HCT116 (cell line): ENCODE measurements around the gene CSF1R. TPM values are rescaled to one million over a fixed set of nuclear protein-coding genes. Genes with fewer than 3 reads are reported as not detected.

Experiments
- ATAC-seq: fragments of 200-7000 bp; cut with Tn5 transposase; 2 replicates; pipeline ENCODE4 v1.9.1; 2020; ENCODE audit warnings: mild to moderate bottlenecking, moderate library complexity
- BruUV-seq: library from RNA; stranded (reverse); fragments of 400-500 nt; replicated peaks from 2 replicates; lab custom pipeline; 2021; lab: Mats Ljungman, UMichigan
- CTCF ChIA-PET: fragments of 300-600 bp; sonication (Branson Sonifier 250); formaldehyde crosslinking; loops from one replicate; lab custom pipeline; 2021; ENCODE audit warnings: antibody characterized with exemption; lab: Charles Lee
- POLR2A ChIA-PET: fragments of 300-600, 350-600 bp; sonication (Branson Sonifier 250); formaldehyde crosslinking; loops from one replicate; lab custom pipeline; 2021; ENCODE audit warnings: antibody characterized with exemption; lab: Charles Lee
- RAD21 ChIA-PET, 2 experiments: fragments of 300-600 bp; sonication (Branson Sonifier 250); formaldehyde crosslinking; loops; one replicate each; lab custom pipeline; 2023; ENCODE audit warnings: low total read pairs in 2 of 2; ENCODE audit not compliant: uncharacterized antibody in 2 of 2, unreplicated experiment in 2 of 2, low non-redundant PET in 1 of 2; lab: Charles Lee
- DNase-seq: peaks from one replicate; pipeline ENCODE4 v3.0.0-alpha.2; 2010; ENCODE audit warnings: low read depth, low spot score
- H2AFZ ChIP-seq: fragments of 200-600 bp; shearing (Covaris generic), sonication (generic); 2 replicates; pipeline ENCODE4 v1.6.1; 2017; ENCODE audit warnings: low read depth, mixed run types, mixed read lengths, antibody characterized with exemption, low read length; ENCODE audit not compliant: poor library complexity, severe bottlenecking
- H3K27ac ChIP-seq: 2 replicates; pipeline ENCODE4 v1.5.1; 2012; ENCODE audit warnings: low read depth, low read length
- H3K27me3 ChIP-seq: fragments of 200-600 bp; sonication (generic); 2 replicates; pipeline ENCODE4 v1.6.1; 2016; ENCODE audit warnings: mixed run types, low read length, mixed read lengths; ENCODE audit not compliant: insufficient read depth
- H3K36me3 ChIP-seq, 2 experiments: fragments of 200-500 bp in 1 of 2; fragments of 200-600 bp in 1 of 2; sonication (Bioruptor generic) in 1 of 2; sonication (generic) in 1 of 2; 2 replicates each; pipeline versions ENCODE4 v1.5.1 to v1.6.1; 2014 to 2016; ENCODE audit warnings: low read length in 2 of 2, inconsistent platforms in 1 of 2, mixed read lengths in 1 of 2, mixed run types in 1 of 2; ENCODE audit not compliant: insufficient read depth in 2 of 2, control insufficient read depth in 1 of 2
- H3K4me1 ChIP-seq, 2 experiments: fragments of 200-600 bp in 1 of 2; sonication (generic) in 1 of 2; 2 replicates each; pipeline versions ENCODE4 v1.5.1 to v1.6.1; 2012 to 2017; ENCODE audit warnings: low read length in 2 of 2, inconsistent platforms in 1 of 2, mild to moderate bottlenecking in 1 of 2, mixed read lengths in 1 of 2, mixed run types in 1 of 2, moderate library complexity in 1 of 2; ENCODE audit not compliant: insufficient read depth in 2 of 2, control insufficient read depth in 1 of 2
- H3K4me2 ChIP-seq: fragments of 200-600 bp; sonication (generic); 2 replicates; pipeline ENCODE4 v1.6.1; 2017; ENCODE audit warnings: mixed run types, low read length, mixed read lengths
- H3K4me3 ChIP-seq, 2 experiments: fragments of 200-600 bp in 1 of 2; sonication (generic) in 1 of 2; replicated peaks in 1 of 2; 2 replicates each; pipeline ENCODE4 v1.5.1; 2011 to 2016; ENCODE audit warnings: low read length in 2 of 2, control low read depth in 1 of 2, low read depth in 1 of 2, mild to moderate bottlenecking in 1 of 2, mixed read lengths in 1 of 2, mixed run types in 1 of 2
- H3K79me2 ChIP-seq: fragments of 200-600 bp; sonication (generic); 2 replicates; pipeline ENCODE4 v1.6.1; 2017; ENCODE audit warnings: mild to moderate bottlenecking, mixed run types, low read length, moderate library complexity, mixed read lengths; ENCODE audit not compliant: insufficient read depth
- H3K9ac ChIP-seq: fragments of 200-600 bp; sonication (generic); 2 replicates; pipeline ENCODE4 v1.6.1; 2016; ENCODE audit warnings: low read length, mixed read lengths
- H3K9me2 ChIP-seq: fragments of 200-600 bp; sonication (generic), shearing (Covaris generic); 2 replicates; pipeline ENCODE4 v1.6.1; 2017; ENCODE audit warnings: mixed run types, mild to moderate bottlenecking, moderate library complexity; ENCODE audit not compliant: insufficient read depth
- H3K9me3 ChIP-seq, 2 experiments: fragments of 200-500 bp in 1 of 2; fragments of 200-600 bp in 1 of 2; sonication (Bioruptor generic) in 1 of 2; sonication (generic) in 1 of 2; 2 replicates each; pipeline ENCODE4 v1.6.1; 2014 to 2017; ENCODE audit warnings: low read length in 2 of 2, mixed read lengths in 2 of 2, inconsistent platforms in 1 of 2, low read depth in 1 of 2, mild to moderate bottlenecking in 1 of 2, mixed run types in 1 of 2, moderate library complexity in 1 of 2; ENCODE audit not compliant: control insufficient read depth in 1 of 2, insufficient read depth in 1 of 2
- H4K20me1 ChIP-seq: fragments of 200-600 bp; sonication (generic), shearing (Covaris generic); 2 replicates; pipeline ENCODE4 v1.6.1; 2017; ENCODE audit warnings: mixed run types, mild to moderate bottlenecking, moderate library complexity; ENCODE audit not compliant: insufficient read depth
- FOSL1 ChIP-seq: IDR thresholded peaks from 2 replicates; pipeline ENCODE4 v1.6.1; 2012; ENCODE audit warnings: low read depth
- POLR2A ChIP-seq: IDR thresholded peaks from 2 replicates; pipeline ENCODE4 v1.7.0; 2011; ENCODE audit warnings: borderline replicate concordance; ENCODE audit not compliant: insufficient read depth, insufficient read length; ENCODE audit errors: extremely low read depth
- RAD21 ChIP-seq: IDR thresholded peaks from 2 replicates; pipeline ENCODE4 v1.6.1; 2012; ENCODE audit warnings: low read depth, mild to moderate bottlenecking
- TCF7L2 ChIP-seq: IDR thresholded peaks from 2 replicates; pipeline ENCODE4 v1.7.0; 2011; ENCODE audit warnings: borderline replicate concordance, inconsistent platforms; ENCODE audit not compliant: insufficient read depth, insufficient read length; ENCODE audit errors: extremely low read depth
- ZNF274 ChIP-seq: fragments of 200-500 bp; sonication (Bioruptor generic); IDR thresholded peaks from 2 replicates; pipeline ENCODE4 v1.6.1; 2014; ENCODE audit warnings: mild to moderate bottlenecking, low read depth, low read length, inconsistent platforms
- intact Hi-C: fragments of 100-400 bp; cut with micrococcal nuclease; formaldehyde crosslinking; loops from 2 replicates; pipeline ENCODE4 v1.10.0; 2022
- total RNA-seq: library from RNA; stranded (reverse); gene quantifications from one replicate; pipeline ENCODE4 v1.2.1, GENCODE V29; 2021; ENCODE audit not compliant: unreplicated experiment
- TF ChIP-seq, protein P1 (sequence below): IDR thresholded peaks from 2 replicates; pipeline ENCODE4 v1.6.1; 2012; ENCODE audit warnings: low read depth
- TF ChIP-seq, protein P2 (sequence below), 3 experiments: fragments of 200-600 bp in 1 of 3; sonication (generic) in 1 of 3; IDR thresholded peaks in 2 of 3; conservative IDR thresholded peaks in 1 of 3; 2 replicates each; pipeline ENCODE4 v1.5.1; 2012 to 2017; ENCODE audit warnings: low read depth in 2 of 3, low read length in 2 of 3, antibody characterized with exemption in 1 of 3, borderline replicate concordance in 1 of 3, control low read depth in 1 of 3, mild to moderate bottlenecking in 1 of 3, mixed read lengths in 1 of 3, mixed run types in 1 of 3, moderate library complexity in 1 of 3; ENCODE audit not compliant: insufficient read depth in 1 of 3

CSF1R gene
- total RNA-seq, 1 experiment from 2014 or later = 0.17 TPM

DNA sequence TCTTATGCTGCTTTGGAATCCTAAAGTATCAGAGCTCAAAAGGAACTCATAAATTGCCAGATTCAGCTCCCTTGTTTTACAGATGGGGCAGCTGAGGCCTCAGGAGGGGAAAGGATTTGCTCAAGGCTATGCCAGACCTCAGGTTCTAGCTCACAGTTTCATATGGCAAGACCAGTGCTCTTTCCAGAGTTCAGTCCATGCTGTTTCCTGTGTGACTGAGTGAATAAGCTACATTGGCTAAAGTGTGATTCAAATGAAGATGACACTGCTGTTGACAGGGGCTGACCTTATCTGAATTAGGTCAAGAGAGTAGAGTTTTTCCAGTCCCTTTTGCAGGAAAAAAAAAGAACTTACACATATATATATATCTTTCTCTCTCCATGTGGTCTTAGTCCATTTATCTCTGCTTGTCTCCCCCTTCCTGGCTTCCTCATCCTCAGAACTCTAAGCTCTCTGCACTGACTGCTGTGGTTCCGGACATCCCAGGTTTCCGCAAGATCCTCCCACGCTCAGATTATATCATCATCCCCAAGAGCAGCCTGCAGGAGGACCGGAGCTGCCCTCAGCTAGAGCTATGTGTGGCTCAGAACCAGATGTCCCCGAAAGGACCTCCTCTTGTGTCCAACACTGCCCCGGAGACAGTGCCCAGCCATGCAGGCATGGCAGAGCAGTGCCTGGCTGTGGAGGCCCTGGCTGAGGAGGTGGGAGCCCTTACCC is 76.5 kb downstream of the CSF1R start:
- H4K20me1 ChIP-seq = no peaks in the 10 kb centered on the region
- peaks cover 62 to 75% of the 10 kb centered on the region in 2 experiments for H3K36me3 ChIP-seq
- ChIA-PET RAD21 (no interaction called here), POLR2A (no interaction called here), CTCF (no interaction called here)
- no peaks in the 10 kb centered on the region for H3K9me2 ChIP-seq
- peaks cover 92% of the 10 kb centered on the region for H3K79me2 ChIP-seq
- no peak overlapping the region for H3K4me3 ChIP-seq
- peaks cover 0 to 6% of the 10 kb centered on the region in 2 experiments; a peak in 1 of 4 replicates for H3K9me3 ChIP-seq
- TF ChIP-seq FOSL1 (no peak), TCF7L2 (no peak), ZNF274 (no peak), RAD21 (no peak), POLR2A (no peak)
- TF ChIP-seq, protein P1, sequence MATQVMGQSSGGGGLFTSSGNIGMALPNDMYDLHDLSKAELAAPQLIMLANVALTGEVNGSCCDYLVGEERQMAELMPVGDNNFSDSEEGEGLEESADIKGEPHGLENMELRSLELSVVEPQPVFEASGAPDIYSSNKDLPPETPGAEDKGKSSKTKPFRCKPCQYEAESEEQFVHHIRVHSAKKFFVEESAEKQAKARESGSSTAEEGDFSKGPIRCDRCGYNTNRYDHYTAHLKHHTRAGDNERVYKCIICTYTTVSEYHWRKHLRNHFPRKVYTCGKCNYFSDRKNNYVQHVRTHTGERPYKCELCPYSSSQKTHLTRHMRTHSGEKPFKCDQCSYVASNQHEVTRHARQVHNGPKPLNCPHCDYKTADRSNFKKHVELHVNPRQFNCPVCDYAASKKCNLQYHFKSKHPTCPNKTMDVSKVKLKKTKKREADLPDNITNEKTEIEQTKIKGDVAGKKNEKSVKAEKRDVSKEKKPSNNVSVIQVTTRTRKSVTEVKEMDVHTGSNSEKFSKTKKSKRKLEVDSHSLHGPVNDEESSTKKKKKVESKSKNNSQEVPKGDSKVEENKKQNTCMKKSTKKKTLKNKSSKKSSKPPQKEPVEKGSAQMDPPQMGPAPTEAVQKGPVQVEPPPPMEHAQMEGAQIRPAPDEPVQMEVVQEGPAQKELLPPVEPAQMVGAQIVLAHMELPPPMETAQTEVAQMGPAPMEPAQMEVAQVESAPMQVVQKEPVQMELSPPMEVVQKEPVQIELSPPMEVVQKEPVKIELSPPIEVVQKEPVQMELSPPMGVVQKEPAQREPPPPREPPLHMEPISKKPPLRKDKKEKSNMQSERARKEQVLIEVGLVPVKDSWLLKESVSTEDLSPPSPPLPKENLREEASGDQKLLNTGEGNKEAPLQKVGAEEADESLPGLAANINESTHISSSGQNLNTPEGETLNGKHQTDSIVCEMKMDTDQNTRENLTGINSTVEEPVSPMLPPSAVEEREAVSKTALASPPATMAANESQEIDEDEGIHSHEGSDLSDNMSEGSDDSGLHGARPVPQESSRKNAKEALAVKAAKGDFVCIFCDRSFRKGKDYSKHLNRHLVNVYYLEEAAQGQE = no peak
- TF ChIP-seq, protein P2, sequence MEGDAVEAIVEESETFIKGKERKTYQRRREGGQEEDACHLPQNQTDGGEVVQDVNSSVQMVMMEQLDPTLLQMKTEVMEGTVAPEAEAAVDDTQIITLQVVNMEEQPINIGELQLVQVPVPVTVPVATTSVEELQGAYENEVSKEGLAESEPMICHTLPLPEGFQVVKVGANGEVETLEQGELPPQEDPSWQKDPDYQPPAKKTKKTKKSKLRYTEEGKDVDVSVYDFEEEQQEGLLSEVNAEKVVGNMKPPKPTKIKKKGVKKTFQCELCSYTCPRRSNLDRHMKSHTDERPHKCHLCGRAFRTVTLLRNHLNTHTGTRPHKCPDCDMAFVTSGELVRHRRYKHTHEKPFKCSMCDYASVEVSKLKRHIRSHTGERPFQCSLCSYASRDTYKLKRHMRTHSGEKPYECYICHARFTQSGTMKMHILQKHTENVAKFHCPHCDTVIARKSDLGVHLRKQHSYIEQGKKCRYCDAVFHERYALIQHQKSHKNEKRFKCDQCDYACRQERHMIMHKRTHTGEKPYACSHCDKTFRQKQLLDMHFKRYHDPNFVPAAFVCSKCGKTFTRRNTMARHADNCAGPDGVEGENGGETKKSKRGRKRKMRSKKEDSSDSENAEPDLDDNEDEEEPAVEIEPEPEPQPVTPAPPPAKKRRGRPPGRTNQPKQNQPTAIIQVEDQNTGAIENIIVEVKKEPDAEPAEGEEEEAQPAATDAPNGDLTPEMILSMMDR (IDR thresholded peaks at IDR 0.05 in 2 of 3, conservative IDR thresholded peaks at IDR 0.05 in 1 of 3; ENCODE audit: borderline replicate concordance in 1 of 3, insufficient read depth in 1 of 3, low read depth in 2 of 3, low read length in 2 of 3) = no peak
- no TSS peak for BruUV-seq
- no peak overlapping the region for H3K27ac ChIP-seq
- no peak overlapping the region for H3K4me2 ChIP-seq
- ATAC-seq (no peak), DNase-seq (no peak)
- no peaks in the 10 kb centered on the region for H3K4me1 ChIP-seq
- no peak overlapping the region for H3K9ac ChIP-seq
- no peak overlapping the region for H2AFZ ChIP-seq
- intact Hi-C loops = loop anchor here (10.0 kb wide), 2 partner anchors 205 to 345 kb away; partner anchors contain the start of gene TCOF1
- H3K27me3 ChIP-seq = no peaks in the 10 kb centered on the region
